ENCODE data around the gene KIAA2012. TPM values are rescaled to one million over a fixed set of nuclear protein-coding genes. Genes with fewer than 3 reads are reported as not detected.
A peak's percentile ranks its signal among the peaks of the same experiment; 100 is the strongest.

The KIAA2012 gene
- total RNA-seq, 1 donor, result not detected

DNA sequence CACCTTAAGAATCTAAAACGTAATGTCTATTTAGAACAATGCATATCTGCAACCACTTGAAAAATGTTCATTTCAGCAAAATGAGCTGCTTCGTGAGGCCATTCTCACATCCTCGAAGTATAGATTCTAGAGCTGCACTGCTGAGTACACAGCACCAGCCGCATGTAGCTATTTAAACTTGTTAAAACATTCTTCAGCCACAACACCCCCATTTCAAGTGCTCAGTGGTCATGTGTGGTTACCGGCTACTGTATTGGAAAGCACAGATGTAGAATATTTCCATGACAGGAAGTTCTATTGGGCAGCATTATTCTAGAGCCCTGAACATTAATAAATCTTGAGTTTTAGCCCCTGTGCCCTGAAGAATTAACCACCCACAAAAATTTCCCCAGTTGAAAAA, 130.3 kb downstream of the KIAA2012 start:
- H3K4me3 ChIP-seq (ENCODE audit: low read depth, low read length), result no peak overlapping the region
- no peak for DNase-seq (ENCODE audit: low read depth)
- TF ChIP-seq, protein P1, sequence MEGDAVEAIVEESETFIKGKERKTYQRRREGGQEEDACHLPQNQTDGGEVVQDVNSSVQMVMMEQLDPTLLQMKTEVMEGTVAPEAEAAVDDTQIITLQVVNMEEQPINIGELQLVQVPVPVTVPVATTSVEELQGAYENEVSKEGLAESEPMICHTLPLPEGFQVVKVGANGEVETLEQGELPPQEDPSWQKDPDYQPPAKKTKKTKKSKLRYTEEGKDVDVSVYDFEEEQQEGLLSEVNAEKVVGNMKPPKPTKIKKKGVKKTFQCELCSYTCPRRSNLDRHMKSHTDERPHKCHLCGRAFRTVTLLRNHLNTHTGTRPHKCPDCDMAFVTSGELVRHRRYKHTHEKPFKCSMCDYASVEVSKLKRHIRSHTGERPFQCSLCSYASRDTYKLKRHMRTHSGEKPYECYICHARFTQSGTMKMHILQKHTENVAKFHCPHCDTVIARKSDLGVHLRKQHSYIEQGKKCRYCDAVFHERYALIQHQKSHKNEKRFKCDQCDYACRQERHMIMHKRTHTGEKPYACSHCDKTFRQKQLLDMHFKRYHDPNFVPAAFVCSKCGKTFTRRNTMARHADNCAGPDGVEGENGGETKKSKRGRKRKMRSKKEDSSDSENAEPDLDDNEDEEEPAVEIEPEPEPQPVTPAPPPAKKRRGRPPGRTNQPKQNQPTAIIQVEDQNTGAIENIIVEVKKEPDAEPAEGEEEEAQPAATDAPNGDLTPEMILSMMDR (IDR thresholded peaks at IDR 0.05; ENCODE audit: insufficient read depth, low read length), result no peak

DNA sequence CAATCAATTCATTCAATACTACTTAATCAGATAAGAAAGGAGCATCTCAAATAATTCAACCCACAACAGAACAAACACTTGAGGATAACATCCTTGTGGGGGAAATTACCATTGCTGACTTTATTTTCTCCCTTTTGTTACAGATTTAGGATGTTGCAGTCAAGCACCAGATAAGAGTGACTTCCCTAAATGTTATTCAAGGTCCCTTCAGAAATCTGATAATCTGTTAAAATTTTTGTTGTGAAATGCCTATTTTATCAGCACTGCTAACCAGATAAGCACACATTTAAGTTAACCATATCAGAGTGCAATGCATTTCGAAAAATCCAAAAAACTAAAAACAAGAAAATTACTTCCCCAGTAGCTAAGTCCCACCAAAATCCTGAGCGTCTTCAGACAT, 131.8 kb downstream of the KIAA2012 start:
- DNase-seq (ENCODE audit: low read depth), result no peak
- H3K4me3 ChIP-seq (ENCODE audit: low read depth, low read length), result no peak overlapping the region
- TF ChIP-seq, protein P1 (IDR thresholded peaks at IDR 0.05; ENCODE audit: insufficient read depth, low read length), result no peak

DNA sequence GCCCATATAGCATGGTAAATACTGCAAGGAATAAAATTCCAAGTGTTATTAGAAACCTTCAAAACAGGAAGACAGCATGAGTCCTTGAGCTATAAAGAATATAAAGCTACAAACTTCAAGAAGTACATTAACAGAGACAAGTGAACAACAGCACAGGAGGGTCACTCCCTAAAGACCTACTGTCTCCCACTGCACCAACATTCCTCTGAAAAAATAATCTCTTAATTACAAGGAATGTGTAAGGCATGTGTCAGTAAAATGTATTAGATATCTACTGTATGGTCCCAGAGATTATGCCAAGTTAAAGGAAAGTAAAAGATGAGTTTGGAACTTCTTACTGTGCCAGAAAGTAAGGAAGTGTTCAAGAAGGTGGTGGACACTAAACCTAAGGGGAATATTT, 135.5 kb downstream of the KIAA2012 start:
- DNase-seq (ENCODE audit: low read depth), result no peak
- TF ChIP-seq, protein P1 (IDR thresholded peaks at IDR 0.05; ENCODE audit: insufficient read depth, low read length), result no peak
- H3K4me3 ChIP-seq (ENCODE audit: low read depth, low read length), result no peak overlapping the region

DNA sequence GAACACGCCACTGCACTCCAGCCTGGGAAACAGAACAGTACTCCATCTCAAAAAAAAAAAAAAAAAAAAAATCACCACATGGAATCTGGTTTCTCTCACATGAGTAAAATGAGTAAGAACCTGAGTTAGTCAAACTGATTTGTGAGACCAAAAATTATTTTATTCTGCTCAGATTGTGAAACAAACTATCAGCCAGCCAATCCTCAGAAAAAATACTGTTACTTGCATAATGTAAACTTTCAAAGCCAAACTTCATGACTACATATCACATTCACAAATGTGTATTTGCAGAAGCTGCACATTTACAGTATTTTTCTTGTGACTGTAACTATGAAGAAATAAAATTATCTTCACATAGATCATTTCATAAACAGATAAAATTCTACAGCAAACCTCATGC, 142.1 kb downstream of the KIAA2012 start:
- DNase-seq (ENCODE audit: low read depth), result peak; percentile 45
- H3K4me3 ChIP-seq (ENCODE audit: low read depth, low read length), result no peak overlapping the region
- TF ChIP-seq, protein P1 (IDR thresholded peaks at IDR 0.05; ENCODE audit: insufficient read depth, low read length), result no peak

DNA sequence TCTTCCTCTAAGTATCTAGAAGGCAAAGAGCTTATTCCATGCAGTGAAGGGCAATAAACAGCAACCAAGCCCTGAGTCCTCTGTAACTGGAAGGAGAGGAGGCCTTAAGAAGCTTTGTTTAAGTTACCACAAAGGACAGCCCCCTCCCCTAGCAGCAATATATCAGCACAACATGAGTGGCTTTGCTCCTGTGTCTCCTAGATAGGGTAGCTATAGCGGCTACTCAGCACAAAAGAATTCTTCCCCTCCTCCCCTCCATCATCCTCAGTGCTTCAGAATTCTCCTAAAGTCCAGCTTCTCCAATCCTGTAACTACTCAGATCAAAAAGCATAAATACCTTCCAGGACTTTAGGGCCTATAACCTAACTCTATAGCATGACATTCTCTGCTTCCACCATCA, 148.8 kb downstream of the KIAA2012 start:
- TF ChIP-seq, protein P1 (IDR thresholded peaks at IDR 0.05; ENCODE audit: insufficient read depth, low read length), result no peak
- H3K4me3 ChIP-seq (ENCODE audit: low read depth, low read length), result no peak overlapping the region
- peak; percentile 20 for DNase-seq (ENCODE audit: low read depth)

DNA sequence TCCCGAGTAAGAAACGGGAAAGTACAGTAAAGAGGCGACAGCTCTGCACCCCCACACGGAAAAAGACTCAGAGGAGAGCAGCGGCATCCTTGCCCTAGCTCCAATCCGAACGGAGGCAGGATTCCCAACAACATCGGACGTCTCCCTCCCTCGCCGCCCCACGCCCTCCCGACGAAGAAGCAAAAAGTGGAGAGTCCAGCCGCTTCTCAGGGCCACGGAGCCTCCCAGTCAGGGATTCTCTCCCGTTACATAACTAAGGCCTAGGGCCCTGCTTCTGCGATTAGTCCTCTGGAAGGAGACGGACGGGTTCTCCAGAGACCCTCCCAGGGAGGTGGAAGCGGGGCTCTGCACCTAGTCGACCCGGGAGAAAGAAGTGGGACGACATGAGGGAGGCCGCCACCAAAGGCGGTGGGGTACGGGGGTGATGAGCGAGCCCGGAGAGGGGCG, 164.8 kb downstream of the KIAA2012 start:
- peak overlapping the region; percentile 93 for H3K4me3 ChIP-seq (ENCODE audit: low read depth, low read length)
- DNase-seq (ENCODE audit: low read depth), result peak; percentile 52
- TF ChIP-seq, protein P1 (IDR thresholded peaks at IDR 0.05; ENCODE audit: insufficient read depth, low read length), result peak; percentile 8
